Measurements from ENCODE around the gene MACROD2. TPM values are rescaled to one million over a fixed set of nuclear protein-coding genes. Genes with fewer than 3 reads are reported as not detected.

The MACROD2 gene
- total RNA-seq, 4 donors from 2014 or later = 2.1 to 28.1 (median 12.6) TPM

GRCh38 chr20:14522595-14522994 lies 527.3 kb downstream of the MACROD2 start:
- no peak for TF ChIP-seq POLR2A (IDR thresholded peaks at IDR 0.05)
- TF ChIP-seq CTCF (IDR thresholded peaks at IDR 0.05) = no peak
- Histone ChIP-seq H3K36me3 (no peaks in the 10 kb centered on the region), H3K4me3 (no peak overlapping the region), H3K27ac (no peak overlapping the region), H3K9me3 (no peaks in the 10 kb centered on the region), H3K4me1 (no peaks in the 10 kb centered on the region), H3K27me3 (no peaks in the 10 kb centered on the region)
- DNase-seq = no peak
- intact Hi-C loops (cut with DNase I; ENCODE audit: low total_unique reads) = no loop called here

- no peak overlapping the region for H3K4me3 ChIP-seq
- H3K36me3 ChIP-seq = no peaks in the 10 kb centered on the region
- H3K9me3 ChIP-seq = no peaks in the 10 kb centered on the region
- no peaks in the 10 kb centered on the region for H3K27me3 ChIP-seq
- no peaks in the 10 kb centered on the region for H3K4me1 ChIP-seq
- TF ChIP-seq POLR2A (IDR thresholded peaks at IDR 0.05) = no peak
- TF ChIP-seq CTCF (IDR thresholded peaks at IDR 0.05) = no peak
- DNase-seq = no peak
- H3K27ac ChIP-seq = no peak overlapping the region
- intact Hi-C loops (cut with DNase I; ENCODE audit: low total_unique reads) = no loop called here
Measured at GRCh38 chr20:14523090-14523489, 527.8 kb downstream of the MACROD2 start.

GRCh38 chr20:14525426-14525825 lies 530.1 kb downstream of the MACROD2 start:
- no peak for DNase-seq
- H3K27ac ChIP-seq = no peak overlapping the region
- intact Hi-C loops (cut with DNase I; ENCODE audit: low total_unique reads) = no loop called here
- H3K4me3 ChIP-seq = no peak overlapping the region
- TF ChIP-seq POLR2A (IDR thresholded peaks at IDR 0.05) = no peak
- TF ChIP-seq CTCF (IDR thresholded peaks at IDR 0.05) = no peak
- no peaks in the 10 kb centered on the region for H3K4me1 ChIP-seq
- H3K9me3 ChIP-seq = no peaks in the 10 kb centered on the region
- no peaks in the 10 kb centered on the region for H3K27me3 ChIP-seq
- no peaks in the 10 kb centered on the region for H3K36me3 ChIP-seq

- no peaks in the 10 kb centered on the region for H3K4me1 ChIP-seq
- no peak overlapping the region for H3K4me3 ChIP-seq
- no peak for TF ChIP-seq POLR2A (IDR thresholded peaks at IDR 0.05)
- TF ChIP-seq CTCF (IDR thresholded peaks at IDR 0.05) = no peak
- no peak for DNase-seq
- H3K9me3 ChIP-seq = no peaks in the 10 kb centered on the region
- H3K27me3 ChIP-seq = no peaks in the 10 kb centered on the region
- intact Hi-C loops (cut with DNase I; ENCODE audit: low total_unique reads) = no loop called here
- H3K36me3 ChIP-seq = no peaks in the 10 kb centered on the region
- H3K27ac ChIP-seq = no peak overlapping the region
Measured at GRCh38 chr20:14526891-14527290, 531.6 kb downstream of the MACROD2 start.

- Histone ChIP-seq H3K27ac (no peak overlapping the region), H3K4me1 (no peaks in the 10 kb centered on the region), H3K4me3 (no peak overlapping the region), H3K36me3 (no peaks in the 10 kb centered on the region), H3K9me3 (no peaks in the 10 kb centered on the region), H3K27me3 (no peaks in the 10 kb centered on the region)
- TF ChIP-seq POLR2A (IDR thresholded peaks at IDR 0.05) (no peak), CTCF (IDR thresholded peaks at IDR 0.05) (no peak)
- intact Hi-C loops (cut with DNase I; ENCODE audit: low total_unique reads) = no loop called here
- DNase-seq = no peak
Measured at GRCh38 chr20:14531786-14532185, 536.5 kb downstream of the MACROD2 start.

All from uterus (tissue), 4 donors.